HG03060 (cell line): Measurements from ENCODE around the gene DGCR8.

Experiments used
- ATAC-seq: cut with Tn5 transposase; IDR thresholded peaks from one replicate; pipeline ENCODE4 v1.9.1; 2021; ENCODE audit warnings: low read depth, moderate number of reproducible peaks; ENCODE audit not compliant: unreplicated experiment

DGCR8 gene

DNA sequence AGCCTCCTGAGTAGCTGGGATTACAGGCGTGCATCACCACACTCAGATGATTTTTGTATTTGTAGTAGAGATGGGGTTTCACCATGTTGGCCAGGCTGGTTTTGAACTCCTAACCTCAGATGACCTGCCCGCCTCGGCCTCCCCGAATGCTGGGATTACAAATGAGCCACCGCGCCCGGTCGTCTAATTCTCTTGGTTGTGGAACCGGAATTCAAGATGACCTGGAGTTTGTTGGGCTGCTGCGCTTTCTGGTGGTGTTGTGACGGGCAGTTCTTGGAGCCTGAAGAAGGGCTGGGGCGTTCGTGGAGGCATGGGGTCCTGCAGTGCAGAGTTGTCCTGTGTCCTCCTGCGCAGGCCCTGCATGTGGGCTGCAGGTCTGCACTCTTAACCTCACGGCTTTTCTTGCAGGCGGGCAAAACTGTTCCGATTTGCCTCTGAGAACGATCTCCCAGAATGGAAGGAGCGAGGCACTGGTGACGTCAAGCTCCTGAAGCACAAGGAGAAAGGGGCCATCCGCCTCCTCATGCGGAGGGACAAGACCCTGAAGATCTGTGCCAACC, 41.9 kb downstream of the DGCR8 start:
- no peak for ATAC-seq

DNA sequence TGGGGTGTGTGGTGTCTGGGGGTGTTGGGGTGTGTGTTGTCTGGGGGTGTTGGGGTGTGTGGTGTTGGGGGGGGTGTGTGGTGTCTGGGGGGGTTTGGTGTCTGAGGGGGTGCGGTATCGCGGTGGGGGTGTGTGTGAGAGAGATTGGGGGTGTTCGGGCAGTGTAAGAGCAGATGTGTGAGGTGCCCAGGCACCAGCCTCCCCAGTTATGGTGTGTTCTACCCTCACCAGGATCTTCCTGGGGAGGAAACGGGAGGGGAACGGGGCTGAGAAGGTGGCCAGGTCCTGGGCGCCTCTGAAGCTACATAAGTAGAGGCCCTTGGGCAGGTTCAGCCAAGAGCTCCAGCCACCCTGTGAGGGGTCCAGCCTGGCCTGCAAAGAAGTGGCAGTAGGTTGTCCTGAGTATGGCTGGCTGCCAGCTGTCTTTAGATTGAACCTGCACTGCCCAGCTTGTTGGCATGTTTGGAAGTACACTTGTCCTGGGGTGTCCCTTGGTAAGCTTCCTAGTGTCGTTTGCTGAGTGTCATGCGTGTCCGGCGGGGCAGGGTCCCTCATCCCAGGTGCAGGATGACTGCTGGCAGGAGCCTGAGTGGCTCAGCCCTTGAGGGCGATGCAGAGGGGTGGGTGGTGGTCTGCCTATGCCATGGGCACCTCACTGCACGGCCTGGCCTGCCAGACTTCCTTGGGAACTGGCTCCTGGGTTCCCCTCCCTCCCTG, 43.5 kb downstream of the DGCR8 start:
- ATAC-seq: no peak

DNA sequence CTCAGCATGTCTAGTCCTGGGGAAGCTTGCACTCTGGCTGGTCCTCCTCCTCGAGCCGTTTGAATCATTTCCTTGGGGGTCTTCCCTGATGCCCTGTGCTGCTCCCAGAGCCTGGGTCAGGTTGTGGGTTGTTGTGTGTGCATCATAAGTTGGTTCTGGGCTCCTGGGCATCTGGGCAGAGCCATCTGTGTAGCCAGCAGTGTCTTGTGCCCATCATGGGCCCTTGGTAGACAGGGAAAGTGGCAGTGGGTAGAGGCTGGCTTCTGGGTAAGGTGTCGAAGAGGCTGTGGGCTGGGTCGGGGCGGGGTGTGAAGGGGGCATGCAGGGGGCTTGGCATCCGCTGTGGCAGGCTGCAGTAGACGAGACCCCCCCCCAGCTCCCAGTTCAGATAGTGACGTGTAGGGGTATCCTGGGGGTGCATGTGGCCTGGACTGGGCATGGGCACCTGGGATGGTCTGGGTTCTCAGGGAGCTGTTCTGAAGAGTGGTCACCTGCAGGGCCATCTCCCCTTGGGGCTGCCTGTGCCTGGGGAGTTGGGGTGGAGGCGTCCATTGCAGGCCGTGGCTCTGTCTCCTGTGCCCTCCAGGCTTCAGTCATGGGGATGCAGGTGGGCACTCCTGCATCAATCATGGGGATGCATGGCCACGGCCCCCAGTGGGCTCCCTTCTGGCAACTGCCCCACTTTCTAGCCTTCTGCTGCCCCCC, 44.2 kb downstream of the DGCR8 start:
- no peak for ATAC-seq

DNA sequence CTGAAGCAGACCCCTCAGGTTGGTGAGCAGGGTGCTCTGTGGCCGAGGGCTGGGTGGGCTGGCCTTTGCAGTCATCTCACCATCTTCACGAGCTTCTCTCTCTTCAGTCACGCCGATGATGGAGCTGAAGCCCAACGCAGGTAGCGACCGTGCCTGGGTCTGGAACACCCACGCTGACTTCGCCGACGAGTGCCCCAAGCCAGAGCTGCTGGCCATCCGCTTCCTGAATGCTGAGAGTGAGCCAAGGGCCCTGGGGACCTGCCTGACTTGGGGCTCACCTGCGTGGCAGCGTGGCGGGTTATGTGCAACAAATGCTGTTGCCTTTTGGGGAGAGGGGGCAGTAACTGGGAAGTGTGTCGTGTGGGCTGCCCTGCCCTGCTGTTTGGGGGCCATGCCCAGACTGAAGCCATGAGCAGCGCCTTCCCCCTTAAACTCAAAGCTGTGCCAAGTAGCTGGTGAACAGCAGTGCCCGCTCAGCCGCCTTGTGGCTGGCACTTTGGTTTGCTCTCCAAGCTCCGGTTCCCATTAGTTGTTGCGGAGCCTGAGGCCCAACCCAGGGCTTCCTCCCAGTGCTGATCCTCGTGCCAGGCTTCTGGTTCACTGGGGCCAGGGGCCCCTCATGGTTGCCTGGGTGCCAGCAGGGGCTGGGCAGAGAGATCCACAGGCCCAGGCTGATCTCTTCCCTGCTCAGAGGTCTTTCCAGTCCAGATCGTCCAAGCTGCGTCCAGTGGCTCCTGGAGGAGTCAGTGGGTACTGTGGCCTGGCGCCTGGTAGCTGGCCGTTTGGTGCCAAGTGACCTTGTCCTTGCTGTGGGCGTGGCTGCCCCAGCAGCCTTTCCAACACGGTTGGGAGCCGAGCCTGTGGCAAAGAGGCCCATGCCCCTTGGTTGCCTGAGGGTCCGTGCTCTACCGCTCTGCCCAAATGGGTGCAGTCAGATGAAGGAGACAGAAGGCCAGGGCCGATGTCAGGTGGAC, 45.4 kb downstream of the DGCR8 start:
- ATAC-seq: no peak

DNA sequence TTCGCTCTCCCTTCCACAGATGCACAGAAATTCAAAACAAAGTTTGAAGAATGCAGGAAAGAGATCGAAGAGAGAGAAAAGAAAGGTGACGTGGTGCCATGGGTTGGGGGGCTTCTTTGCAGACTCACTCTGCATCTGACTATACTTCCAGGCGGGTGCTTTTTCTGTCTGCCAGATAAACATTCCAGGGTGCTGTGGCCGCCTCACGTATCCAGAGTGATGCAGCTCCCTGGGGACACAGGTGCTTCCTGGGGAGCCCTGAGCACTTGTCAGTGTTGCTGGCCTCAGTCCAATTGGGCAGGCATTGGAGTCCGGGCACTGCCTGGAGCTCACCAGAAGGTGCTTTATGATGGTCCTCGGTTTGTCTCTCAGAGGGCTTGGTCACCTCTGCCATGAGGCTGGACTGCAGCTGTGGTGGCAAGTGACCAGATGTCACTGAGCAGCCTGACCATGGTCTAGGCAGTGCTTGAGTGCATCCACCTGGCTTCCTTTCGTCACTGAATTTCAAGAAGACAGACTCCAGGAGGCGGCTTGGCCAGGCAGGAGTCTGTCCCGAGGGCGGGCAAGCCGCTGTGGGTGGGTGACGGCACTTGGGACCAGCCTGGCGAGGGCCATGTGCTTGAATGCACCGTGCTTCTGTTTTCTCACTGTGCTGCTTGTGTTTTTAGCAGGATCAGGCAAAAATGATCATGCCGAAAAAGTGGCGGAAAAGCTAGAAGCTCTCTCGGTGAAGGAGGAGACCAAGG, 46.4 kb downstream of the DGCR8 start:
- no peak for ATAC-seq

DNA sequence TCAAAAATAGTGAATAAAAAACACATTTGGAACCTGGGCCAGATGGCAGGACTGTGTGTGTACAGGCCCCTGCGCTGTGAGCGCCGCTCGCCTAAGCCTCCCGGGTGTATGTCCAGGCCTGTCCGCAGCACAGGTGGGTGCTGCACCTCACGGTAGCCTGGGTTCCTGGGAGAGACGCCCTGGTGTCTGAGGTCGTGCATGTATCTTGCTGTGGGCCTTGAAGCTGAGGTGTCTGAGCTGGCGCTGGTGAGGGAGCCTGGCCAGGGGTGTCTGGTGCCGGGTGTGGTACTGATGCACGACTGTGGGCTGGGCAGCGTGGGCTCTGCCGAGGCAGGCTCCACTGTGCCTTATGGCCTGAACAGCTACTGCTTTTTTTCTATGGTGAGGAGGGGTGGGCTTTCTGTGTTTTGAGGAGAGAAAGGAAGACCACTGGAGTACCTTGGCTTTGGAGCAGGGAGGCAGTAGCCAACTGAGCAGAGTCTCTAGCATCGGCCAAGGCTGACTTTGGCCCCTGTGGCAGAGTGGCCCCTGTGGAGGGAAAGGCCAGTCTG, 47.4 kb downstream of the DGCR8 start:
- no peak for ATAC-seq

DNA sequence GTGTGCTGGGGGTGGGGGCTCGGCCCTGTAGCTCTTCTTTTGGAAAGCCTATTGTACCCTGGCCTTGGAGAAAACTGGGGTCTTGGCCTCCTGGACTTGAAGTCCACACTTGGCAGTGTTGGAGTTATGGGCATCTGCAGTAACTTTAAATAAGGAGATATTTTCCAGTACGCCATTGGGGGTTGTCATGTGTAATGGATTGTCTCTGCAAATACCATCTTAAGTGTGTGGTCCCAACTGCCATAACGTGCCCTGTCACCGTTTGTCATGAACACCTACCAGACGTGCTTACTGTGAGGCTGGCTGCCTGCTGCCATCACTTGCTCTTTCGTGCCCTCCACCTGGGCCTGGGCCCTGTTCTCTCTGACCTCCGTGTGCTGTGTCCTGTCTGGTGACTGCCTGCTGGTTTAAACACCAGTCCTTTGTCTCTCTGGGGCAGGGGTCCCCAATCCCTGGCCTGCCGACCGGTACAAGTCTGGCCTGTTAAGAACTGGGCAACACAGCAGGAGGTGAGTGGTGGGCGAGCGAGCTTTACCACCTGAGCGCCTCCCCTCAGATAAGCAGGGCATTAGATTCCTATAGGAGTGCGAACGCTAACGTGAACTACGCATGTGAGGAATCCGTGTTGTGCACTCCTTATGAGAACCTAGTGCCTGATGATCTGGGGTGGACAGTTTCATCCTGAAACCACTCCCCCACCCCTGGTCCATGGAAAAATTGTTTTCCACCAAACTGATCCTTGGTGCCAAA, 48.0 kb downstream of the DGCR8 start:
- ATAC-seq: no peak

DNA sequence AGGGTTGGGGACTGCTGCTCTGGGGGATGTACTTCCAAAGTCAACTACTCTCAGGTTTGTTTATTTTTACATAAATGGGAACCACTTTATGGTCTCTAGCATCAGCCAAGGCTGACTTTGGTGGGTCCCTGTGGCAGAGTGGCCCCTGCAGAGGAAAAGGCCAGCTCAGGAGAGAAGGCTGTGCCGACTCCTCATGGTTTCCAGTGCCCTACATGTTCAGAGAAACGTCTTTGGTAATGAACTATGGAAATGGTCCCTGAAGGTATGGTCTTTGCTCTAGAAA, 48.5 kb downstream of the DGCR8 start:
- no peak for ATAC-seq

DNA sequence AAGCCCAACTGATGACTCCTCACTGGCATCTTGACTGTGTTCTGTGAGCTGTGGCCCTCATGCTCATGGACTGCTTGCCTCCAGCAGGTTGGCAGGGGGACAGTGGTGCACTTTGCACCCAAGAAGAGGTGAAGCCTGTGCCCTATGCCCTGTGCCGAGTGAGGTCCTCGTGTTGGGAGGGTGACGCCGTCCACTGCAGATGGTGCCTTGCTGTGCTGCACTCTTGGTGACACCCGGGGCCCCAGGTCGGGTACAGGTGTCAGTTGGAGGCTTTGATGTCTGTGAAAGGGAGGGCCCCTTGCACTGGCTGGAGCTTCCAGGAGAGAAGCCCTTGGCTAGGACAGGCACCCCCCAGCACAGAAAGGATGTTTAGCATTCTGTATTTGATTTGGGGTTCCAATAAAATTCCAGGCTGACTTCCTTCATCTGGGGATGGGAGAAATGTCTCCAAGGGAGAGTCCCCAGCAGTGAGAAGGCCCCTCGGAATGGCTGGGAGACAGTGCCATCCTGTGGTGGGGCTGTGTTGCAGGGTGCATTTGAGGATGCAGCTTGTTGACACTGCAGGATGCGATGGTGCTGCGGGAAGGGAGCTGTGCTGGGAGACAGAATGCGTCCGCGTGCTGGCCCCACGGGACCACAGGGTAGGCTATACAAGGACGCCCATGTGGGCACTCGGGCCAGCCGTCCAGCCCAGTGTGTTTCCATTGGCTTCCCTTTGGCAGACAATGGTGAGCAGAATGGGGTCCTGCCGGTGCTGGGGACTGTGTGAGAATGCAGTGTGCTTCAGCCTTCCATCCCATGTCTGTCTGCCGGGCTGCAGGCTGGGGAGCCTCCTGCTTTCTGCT, 49.1 kb downstream of the DGCR8 start:
- ATAC-seq: no peak

DNA sequence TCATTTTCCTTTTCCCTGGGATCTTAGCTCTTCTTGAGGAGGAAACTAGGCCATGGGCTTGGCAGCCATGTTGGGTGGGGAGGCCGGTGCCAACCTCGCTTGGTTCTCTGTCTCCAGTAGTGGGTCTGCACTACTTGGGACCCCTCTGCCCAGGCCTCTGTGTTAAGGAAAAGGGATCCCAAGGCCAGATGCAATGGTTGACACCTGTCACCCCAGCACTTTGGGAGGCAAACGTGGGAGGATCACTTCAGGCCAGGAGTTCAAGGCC, 49.6 kb downstream of the DGCR8 start:
- no peak for ATAC-seq

DNA sequence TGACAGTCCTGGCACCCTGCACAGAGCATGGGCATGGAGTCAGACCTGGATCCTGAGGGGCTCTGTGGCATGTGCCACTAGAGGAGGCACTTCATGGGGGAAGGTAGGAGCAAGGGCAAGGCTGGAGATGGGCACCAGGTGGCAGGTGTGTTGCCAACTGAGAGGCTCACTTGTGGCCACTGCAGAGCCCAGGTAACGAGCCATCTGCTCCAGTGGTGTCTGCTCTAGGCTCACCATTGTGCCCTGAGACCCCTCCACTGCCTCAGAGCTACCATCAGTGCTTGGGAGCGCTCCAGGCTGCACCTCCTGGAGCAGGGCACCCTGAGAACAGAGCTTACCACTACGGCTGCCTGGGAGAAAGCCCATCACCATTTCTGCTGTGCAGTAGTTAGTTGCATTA, 50.3 kb downstream of the DGCR8 start:
- ATAC-seq: no peak

DNA sequence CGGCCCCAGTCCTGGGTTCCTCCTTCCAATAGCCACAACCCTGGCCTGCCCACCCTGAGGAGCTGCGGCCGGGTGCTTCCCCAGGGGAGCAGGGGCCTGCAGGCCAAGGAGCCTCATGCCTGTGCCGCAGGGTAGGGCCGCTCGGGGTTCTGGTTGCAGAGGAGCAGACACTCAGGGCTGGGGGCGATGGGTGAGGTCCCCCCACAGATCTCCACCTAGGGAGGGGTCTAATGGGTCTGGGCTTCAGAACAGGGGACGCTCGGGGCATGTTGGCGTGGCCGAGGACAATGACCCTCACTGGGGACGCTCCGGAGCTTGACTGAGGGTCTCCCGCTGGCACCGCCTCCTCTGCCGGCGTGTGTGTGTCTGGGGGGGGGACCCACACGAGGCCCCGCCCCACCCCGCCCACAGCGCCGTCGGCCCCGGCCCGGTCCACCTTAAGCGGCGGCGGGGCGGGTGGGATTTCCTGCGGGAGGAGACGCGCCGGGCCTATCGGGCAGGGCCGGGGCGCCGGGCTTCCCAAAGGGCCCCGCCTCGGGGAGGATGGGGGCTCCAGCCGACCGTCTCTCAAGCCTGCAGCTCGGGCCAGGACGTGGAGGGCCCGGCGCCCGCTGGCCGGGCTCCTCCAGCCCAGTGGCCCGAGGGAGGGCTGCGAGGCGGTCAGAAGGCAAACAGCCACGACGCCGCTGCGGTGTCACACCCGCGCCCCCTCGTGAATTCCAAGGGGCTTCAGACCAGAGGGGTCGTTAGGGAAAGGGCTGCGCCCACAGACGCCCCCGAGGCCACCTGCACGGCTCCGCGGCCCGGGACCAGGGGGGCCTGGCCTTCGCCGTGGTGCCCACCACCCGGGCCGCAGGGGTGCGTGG, 50.9 kb downstream of the DGCR8 start:
- no peak for ATAC-seq

DNA sequence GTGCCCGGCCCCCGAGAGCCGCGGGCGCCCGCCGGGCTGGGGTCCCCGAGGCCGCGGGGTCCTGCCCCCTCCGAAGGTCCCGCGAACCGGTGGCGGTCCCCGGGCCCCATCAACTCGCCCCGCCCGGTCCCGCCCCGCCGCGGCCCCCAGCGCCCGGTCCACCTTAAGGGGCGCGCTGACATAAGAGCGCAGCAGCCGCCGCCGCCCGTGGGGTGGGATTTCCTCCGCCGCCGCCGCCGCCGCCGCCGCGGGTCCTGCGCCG, 51.5 kb downstream of the DGCR8 start, which contains the start of gene ZDHHC8:
Gene ZDHHC8 (plus strand): TSS at position 208 of the 262 bp plus-strand sequence. CDS start 144 bp downstream, outside the sequence.
- no peak for ATAC-seq

DNA sequence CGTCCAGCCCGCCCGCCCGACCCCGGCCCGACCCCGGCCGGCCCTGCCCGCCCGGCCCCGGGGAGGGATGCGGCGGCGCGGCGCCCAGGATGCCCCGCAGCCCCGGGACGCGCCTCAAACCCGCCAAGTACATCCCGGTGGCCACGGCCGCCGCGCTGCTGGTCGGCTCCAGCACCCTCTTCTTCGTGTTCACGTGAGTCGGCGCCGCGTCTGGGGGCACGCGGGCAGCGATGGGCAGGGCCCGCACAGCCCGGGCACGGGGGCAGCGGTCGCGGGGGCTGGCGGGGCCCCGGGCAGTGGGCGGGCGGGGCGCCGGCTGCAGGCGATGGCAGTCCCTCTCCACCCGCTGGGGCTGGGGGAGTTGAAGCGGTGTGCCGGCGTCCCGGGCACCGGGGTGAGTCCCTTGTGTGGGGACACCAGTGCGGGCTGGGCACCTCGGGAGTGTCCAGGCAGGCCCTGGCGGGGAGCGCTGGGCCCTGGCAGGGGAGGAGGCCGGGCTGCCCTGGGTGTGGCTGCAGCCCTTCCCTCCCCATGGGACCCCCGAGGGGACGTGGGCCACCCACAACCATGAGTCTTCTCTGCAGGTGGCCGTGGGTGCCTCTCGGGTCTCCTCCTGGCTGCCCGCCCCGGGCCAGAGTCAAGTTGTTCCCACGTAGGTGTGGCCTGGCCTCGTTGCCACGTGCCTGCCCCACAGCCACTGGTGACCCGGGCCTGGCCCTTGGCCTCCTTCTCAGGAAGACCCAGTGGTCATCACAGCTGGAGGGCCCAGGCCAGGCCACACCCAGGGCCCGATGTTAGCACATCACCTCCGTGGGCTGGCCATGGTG, 52.0 kb downstream of the DGCR8 start:
- ATAC-seq: no peak

DNA sequence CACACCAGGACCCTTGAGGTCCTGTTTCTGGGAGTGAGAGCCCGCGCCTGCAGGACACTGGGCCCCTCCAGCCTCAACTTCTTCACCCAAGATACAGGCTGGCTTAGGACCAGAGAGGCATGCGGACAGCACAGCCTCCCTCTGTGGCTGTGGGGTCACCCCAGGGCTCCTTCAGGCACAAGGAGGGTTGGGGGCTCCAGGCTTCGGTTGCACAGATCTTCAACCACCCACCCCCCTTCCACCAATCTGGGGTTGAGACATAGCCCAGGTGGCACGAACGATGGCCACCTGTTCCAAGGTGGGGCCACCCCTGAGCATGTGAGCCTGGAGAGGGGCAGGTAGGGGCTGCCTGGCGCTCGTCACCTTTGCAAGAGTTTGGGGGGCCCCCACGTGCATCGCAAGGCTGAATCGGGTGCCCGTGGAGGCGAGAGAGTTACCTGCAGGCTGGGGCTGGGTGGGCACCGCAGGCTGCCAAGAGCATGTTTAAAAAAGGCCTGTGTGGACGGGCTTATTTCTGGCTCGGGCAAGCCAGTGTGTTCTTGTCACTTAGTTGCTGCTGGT, 52.7 kb downstream of the DGCR8 start:
- ATAC-seq: no peak

DNA sequence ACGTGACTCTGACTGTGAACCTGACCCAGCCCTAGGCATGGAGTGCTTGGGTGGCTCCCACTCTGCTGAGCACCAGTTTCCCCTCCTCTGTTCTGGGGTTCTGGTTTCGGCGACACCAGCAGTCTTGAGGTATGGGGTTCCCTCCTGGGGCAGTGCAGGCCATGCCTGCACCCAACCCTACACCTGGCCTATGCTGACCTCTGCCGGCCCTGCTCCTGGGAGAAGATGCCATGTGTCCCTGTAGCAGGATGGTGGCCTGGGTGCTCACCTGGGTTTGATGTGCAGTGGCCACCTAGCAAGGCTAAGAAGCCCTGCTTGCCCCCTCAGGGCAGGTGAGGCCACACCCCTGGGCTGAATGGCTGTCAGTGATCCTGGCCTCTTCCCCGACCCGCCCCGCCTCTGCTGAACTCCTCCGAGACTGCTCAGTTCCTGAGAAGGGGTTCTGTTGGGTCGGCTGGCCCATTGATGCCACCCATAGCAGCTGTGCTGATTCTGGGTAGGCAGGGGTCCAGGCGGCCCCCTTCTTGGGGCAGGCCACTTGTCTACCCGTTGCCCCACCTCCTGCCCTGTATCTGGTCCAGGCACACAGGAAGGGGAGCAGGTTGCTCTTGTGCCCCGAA, 54.0 kb downstream of the DGCR8 start:
- ATAC-seq: no peak
